A673 (cell line): ENCODE data around the gene GRHPR.

Experiments
- EZH2 ChIP-seq: fragments of 200-600 bp; sonication (generic); IDR thresholded peaks from 2 replicates; pipeline ENCODE4 v1.6.1; 2017; ENCODE audit warnings: borderline replicate concordance, low read depth, mild to moderate bottlenecking, mixed read lengths, antibody characterized with exemption, low read length; ENCODE audit not compliant: poor library complexity, severe bottlenecking
- TF ChIP-seq, protein P1 (sequence below): fragments of 300-800, 200-600 bp; sonication (generic); conservative IDR thresholded peaks from 2 replicates; pipeline ENCODE4 v1.5.1; 2017; ENCODE audit warnings: low read depth, mild to moderate bottlenecking, antibody characterized with exemption, low read length, moderate library complexity, mixed read lengths

DNA sequence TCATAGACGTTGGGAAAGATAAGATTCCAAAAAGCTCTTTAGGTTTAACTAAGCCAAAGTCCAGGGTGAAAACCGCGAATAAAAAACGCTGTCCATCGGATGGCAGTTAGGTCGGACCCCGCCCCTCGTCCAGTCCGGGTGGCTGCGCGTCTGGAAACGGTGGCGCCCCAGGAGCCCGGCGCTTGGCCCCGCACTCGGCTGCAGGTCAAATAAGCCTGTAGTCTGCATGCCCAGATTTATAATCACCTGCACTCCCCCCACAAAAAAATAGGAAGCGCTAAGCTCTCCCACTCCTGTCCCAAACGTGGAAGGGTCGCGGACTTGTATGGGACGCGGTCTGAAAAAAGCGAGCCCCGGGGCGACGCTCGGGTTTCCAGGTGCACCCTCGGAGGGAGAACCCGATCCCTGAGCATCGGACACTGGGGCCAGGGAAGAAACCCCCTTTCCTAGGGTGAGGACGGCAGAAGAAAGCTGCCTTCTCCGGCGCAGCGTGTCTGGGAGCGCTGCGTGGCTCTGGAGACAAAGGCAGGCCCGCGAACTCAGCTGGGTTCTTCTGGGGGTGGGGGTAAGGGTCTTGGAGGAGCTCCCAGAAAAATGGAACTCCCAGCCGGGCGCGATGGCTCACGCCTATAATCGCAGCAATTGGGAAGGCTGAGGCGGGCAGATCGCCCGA lies 43.7 kb downstream of the GRHPR start:
- TF ChIP-seq, protein P1, sequence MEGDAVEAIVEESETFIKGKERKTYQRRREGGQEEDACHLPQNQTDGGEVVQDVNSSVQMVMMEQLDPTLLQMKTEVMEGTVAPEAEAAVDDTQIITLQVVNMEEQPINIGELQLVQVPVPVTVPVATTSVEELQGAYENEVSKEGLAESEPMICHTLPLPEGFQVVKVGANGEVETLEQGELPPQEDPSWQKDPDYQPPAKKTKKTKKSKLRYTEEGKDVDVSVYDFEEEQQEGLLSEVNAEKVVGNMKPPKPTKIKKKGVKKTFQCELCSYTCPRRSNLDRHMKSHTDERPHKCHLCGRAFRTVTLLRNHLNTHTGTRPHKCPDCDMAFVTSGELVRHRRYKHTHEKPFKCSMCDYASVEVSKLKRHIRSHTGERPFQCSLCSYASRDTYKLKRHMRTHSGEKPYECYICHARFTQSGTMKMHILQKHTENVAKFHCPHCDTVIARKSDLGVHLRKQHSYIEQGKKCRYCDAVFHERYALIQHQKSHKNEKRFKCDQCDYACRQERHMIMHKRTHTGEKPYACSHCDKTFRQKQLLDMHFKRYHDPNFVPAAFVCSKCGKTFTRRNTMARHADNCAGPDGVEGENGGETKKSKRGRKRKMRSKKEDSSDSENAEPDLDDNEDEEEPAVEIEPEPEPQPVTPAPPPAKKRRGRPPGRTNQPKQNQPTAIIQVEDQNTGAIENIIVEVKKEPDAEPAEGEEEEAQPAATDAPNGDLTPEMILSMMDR, result no peak
- no peak for TF ChIP-seq EZH2
